ENCODE results near the gene USH2A.
"Not testable (repeated sequence)": the region's sequence is repeated elsewhere in the genome, so short reads cannot be mapped to it uniquely, and the experiment has no call there.

USH2A gene

DNA sequence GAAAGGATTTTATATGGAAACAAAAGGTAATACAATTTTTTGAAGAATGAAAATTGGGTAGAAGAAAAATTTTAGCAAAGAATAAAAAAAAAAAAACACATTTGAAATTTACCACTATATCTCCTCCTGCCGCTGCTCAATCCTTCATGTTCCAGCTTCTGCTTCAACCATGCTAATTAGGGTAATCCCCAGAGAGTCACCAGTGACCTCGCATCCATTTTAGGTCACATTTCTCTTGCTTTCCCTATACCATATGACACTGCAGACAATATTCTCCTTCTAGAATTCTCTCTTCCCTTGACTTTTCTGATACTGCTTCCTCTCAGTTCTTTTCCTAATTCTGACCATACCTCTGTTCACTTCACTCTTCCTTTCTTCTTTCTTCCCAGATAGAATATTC, 237.1 kb downstream of the USH2A start:
- DNase-seq = no peak

DNA sequence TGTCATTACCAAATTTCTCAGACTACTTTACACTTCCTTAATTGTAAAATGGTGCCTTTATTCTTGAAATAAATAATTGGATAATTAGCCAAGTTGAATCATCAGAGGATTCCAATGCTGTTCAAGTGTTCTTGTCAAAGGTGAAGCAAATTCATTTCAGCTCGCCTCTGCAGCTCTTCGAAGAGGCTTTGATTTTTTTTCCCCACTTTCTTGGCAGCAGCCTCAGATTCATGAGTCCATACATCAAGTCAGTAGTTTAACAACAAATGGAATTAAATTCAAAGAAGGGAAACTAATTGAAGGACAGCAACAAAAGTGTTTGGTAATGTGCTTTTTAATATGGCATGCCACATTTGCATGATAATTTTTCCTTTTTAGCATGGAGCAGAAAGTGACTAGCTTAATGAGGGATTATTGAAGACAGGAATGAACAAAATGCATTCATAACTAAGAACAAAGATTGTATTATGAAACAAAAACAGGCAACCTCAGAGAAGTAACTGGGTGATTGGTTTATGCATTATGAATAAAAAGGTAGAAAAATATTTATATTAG, 239.0 kb downstream of the USH2A start:
- no peak for DNase-seq

DNA sequence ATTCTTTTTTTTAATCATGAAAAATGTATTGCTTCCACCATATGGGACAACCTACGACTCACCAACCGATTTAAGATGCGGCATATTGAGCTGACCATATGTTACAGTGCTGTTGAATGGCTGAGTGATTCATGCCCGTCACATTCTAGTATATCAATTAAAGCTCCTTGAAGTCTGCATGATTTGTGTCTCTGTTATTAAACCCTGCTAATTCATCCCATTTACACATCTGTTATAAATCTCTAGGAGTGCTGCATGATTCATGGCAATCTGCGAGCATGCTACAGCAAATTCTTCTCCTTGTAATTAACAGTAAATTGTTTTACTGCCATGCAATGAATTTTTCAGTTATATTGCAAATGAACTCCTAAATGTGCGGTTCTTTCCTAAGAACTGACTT, 239.8 kb downstream of the USH2A start:
- DNase-seq = no peak

GRCh38 chr1:216183007-216183406, 240.2 kb downstream of the USH2A start:
- no peak for DNase-seq

GRCh38 chr1:216181590-216181989, 241.7 kb downstream of the USH2A start:
- no peak for DNase-seq

- DNase-seq = no peak
Observed at GRCh38 chr1:216178281-216178680, 245.0 kb downstream of the USH2A start.

- no peak for DNase-seq
Observed at GRCh38 chr1:216176970-216177369, 246.3 kb downstream of the USH2A start.

- no peak for DNase-seq
Observed at GRCh38 chr1:216175714-216176113, 247.5 kb downstream of the USH2A start.

- no peak for DNase-seq
Observed at GRCh38 chr1:216173376-216173995, 249.8 kb downstream of the USH2A start.

DNA sequence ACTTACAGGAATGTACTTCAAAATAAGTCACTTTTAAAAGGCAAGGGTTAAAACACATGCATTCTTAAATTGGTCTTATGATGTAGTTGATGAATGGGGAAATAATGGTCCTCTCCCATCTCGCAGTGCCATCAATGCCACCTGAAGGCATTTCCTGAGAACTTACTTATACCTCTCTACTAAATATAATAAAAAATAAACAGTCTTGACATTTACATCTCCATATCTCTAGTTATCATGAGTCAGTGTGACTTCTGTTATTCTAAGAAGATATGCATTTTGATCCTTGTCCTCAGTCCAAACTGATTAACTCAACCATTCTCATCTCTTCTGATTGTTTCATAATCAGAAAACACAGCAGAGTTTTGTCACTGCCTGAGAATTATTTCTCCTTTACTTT, 253.9 kb downstream of the USH2A start:
- no peak for DNase-seq

- no peak for DNase-seq
Observed at GRCh38 chr1:216168546-216168945, 254.7 kb downstream of the USH2A start.

DNA sequence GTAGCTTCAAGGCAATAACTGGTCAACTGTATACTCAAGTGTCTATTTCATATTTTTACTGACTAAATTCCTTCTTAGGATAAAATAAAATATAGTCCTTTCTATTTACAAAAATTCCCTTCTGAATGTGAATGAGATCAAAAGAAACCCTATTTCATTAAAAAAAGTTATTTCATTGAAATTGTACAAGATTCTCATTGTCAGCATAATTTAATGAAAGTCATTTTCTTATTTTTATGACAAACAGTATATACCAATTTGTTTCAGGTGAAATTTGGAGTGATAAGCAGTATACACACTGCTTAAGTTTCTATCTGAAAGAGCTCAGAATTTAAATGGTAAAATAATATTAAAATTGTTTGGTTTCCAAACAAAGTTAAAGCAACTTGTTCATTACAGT, 269.2 kb downstream of the USH2A start:
- no peak for DNase-seq

DNA sequence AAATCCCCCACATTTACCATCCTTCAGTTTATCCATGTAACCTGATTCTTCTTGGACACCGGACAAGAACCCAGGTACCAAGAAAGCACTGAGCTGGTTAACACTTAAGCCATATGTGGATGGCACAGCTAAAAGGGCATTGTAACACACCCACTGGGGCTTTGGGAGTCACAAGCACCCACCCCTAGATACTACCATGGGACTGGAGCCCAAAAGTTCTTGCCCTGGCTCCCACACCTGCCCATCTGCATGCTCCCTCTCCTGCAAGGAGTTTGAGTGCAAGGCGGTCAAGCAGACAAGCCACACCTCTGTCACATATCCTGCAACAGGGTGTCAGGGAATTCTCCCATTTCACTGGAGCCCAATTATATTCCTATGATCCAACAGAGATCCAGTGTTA, 270.1 kb downstream of the USH2A start:
- DNase-seq = no peak

GRCh38 chr1:216145451-216146018, 277.7 kb downstream of the USH2A start:
- DNase-seq = not testable (repeated sequence)

- no peak for DNase-seq
Observed at GRCh38 chr1:216144661-216145450, 278.4 kb downstream of the USH2A start.

GRCh38 chr1:216142921-216143320, 280.3 kb downstream of the USH2A start:
- DNase-seq = no peak

- no peak for DNase-seq
Observed at GRCh38 chr1:216140730-216141524, 282.3 kb downstream of the USH2A start.

DNA sequence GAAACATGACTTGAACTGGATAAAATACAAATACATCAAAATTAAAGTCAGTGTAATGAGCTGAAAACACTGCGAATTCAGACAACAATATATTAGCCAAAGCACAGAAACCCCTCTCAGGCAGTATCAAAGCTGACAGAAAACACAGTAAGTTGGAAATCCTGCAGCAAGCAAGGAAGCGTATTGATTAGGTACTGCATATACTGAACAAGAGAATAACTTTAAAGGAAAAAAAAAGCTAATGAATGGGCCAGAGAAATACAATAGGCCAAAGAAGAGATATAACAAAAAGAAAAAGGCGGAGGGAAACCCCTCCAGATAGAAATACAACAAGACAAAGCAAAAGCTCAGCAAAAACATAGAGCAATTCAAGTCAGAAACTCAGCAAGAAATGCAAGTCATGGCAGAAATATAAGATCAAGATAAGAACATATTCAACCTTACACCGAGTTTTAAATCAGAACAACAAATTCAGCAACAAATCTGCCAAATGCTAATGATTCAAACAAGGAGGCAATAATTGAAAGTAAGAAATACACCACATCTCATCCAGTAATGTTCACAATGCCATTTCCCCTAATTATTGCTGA, 299.0 kb downstream of the USH2A start:
- DNase-seq = no peak

- no peak for DNase-seq
Observed at GRCh38 chr1:216123446-216124191, 299.6 kb downstream of the USH2A start.

- DNase-seq = no peak
Observed at GRCh38 chr1:216119600-216119999, 303.6 kb downstream of the USH2A start.

- no peak for DNase-seq
Observed at GRCh38 chr1:216114180-216114579, 309.1 kb downstream of the USH2A start.

DNA sequence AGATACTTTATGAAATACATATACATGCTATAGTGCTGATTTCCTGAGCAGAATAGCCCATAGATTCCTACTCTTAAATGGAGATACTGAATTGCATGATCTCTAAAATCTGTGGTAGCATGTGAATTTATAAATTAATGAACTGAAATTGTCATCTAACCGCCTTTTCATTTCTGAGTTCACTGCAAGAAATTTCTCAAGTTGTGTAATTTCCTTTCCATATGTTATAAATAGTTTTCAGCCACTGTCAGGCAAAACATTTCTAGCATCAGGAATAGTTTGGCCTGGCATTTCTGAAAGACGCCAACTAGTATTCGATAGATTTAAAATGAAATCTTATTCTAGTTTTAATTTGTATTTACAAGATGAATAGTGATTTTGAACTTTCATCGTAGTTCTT, 310.1 kb downstream of the USH2A start:
- no peak for DNase-seq

Measured in CD4-positive, alpha-beta T cell treated with Interleukin-17A for 4 hours (primary cell).